ENCODE measurements around the gene RFK. TPM values are rescaled to one million over a fixed set of nuclear protein-coding genes. Genes with fewer than 3 reads are reported as not detected.

RFK gene
- 12.6 and 20.9 TPM in 2 replicates for total RNA-seq

GRCh38 chr9:76394195-76394959 lies at the start of gene RFK:
TSS of gene RFK (minus strand) at chr9:76394426. CDS start at chr9:76394171, 255 bp downstream.

Other genes with a start within 250 kb of the RFK start
- gene GCNT1, start 64.8 kb upstream of the RFK start, total RNA-seq: 37.3 and 92.3 TPM in 2 replicates